Activated CD4-positive, alpha-beta T cell treated with anti-CD3 and anti-CD28 coated beads for 1 hour (primary cell): ENCODE measurements around the gene HES4.

Experiments used
- DNase-seq: peaks from one replicate; pipeline ENCODE4 v3.0.0-alpha.2; 2020

HES4 gene, protein sequence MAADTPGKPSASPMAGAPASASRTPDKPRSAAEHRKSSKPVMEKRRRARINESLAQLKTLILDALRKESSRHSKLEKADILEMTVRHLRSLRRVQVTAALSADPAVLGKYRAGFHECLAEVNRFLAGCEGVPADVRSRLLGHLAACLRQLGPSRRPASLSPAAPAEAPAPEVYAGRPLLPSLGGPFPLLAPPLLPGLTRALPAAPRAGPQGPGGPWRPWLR

GRCh38 chr1:999725-1000356, at the start of gene HES4:
HES4 (minus strand) TSS chr1:1000097; CDS start chr1:999973, 124 bp downstream.
- DNase-seq: peak; percentile 49

- DNase-seq: no peak
Observed at GRCh38 chr1:1048765-1049164, 48.9 kb upstream of the HES4 start.

DNA sequence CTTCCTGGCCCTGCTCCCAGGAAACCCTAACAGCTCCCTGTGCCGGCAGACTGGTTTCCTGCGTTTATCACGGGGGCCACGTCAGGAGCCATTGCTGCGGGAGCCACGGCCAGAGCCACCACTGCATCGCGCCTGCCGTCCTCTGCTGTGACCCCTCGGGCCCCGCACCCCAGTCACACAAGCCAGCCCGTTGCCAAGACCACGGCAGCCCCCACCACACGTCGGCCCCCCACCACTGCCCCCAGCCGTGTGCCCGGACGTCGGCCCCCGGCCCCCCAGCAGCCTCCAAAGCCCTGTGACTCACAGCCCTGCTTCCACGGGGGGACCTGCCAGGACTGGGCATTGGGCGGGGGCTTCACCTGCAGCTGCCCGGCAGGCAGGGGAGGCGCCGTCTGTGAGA, 48.1 kb upstream of the HES4 start:
- no peak for DNase-seq

- DNase-seq: no peak
Observed at GRCh38 chr1:1047407-1047806, 47.5 kb upstream of the HES4 start.

- no peak for DNase-seq
Observed at GRCh38 chr1:1046767-1047166, 46.9 kb upstream of the HES4 start.

- DNase-seq: no peak
Observed at GRCh38 chr1:1046243-1046642, 46.3 kb upstream of the HES4 start.

GRCh38 chr1:1045129-1045528, 45.2 kb upstream of the HES4 start:
- no peak for DNase-seq

- DNase-seq: no peak
Observed at GRCh38 chr1:1044455-1045078, 44.7 kb upstream of the HES4 start.

DNA sequence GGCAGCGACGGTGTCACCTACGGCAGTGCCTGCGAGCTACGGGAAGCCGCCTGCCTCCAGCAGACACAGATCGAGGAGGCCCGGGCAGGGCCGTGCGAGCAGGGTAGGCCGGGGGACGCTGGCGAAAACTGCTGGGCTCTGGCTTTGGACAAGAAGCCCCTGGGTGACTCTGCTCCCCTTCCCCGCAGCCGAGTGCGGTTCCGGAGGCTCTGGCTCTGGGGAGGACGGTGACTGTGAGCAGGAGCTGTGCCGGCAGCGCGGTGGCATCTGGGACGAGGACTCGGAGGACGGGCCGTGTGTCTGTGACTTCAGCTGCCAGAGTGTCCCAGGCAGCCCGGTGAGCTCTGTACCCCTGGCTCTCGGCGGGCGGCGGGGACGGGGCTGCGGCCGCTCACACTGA, 44.0 kb upstream of the HES4 start:
- DNase-seq: no peak

- DNase-seq: no peak
Observed at GRCh38 chr1:1043411-1043810, 43.5 kb upstream of the HES4 start.

DNA sequence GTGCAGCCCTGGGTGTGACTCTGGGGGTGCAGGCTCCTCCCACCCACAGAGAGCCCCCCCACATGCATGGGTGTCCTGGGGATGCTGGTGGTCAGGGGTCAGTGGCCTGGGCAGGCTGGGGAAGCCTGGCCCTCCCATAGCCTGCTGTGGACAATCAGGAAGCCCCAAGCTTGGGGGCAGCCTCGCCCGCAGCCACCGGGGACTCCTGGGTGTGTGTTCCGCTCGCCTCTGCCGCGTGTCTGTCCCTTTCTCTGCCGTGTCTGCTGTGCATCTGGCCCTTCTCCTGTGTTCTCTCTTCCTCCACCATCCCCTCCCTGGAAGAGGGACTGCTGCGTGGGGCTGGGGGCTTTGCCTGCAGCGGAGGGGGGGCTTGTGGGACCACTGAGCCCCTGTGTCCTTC, 42.9 kb upstream of the HES4 start:
- no peak for DNase-seq

- no peak for DNase-seq
Observed at GRCh38 chr1:1041873-1042272, 42.0 kb upstream of the HES4 start.

DNA sequence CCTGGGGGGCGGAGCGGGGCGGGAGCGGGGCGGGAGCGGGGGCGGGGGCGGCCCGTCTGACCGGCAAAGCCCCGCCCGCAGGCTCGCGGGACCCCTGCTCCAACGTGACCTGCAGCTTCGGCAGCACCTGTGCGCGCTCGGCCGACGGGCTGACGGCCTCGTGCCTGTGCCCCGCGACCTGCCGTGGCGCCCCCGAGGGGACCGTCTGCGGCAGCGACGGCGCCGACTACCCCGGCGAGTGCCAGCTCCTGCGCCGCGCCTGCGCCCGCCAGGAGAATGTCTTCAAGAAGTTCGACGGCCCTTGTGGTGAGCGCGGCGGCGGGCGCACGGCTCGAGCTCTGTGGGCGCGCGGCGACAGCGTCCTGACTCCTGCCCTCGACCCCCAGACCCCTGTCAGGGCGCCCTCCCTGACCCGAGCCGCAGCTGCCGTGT, 41.2 kb upstream of the HES4 start:
- no peak for DNase-seq

- DNase-seq: peak; percentile 64
Observed at GRCh38 chr1:1040004-1040991, 40.4 kb upstream of the HES4 start.

GRCh38 chr1:1039145-1039910, 39.4 kb upstream of the HES4 start:
- DNase-seq: no peak

GRCh38 chr1:1038694-1039093, 38.8 kb upstream of the HES4 start:
- DNase-seq: no peak

- DNase-seq: no peak
Observed at GRCh38 chr1:1037366-1038327, 37.8 kb upstream of the HES4 start.

DNA sequence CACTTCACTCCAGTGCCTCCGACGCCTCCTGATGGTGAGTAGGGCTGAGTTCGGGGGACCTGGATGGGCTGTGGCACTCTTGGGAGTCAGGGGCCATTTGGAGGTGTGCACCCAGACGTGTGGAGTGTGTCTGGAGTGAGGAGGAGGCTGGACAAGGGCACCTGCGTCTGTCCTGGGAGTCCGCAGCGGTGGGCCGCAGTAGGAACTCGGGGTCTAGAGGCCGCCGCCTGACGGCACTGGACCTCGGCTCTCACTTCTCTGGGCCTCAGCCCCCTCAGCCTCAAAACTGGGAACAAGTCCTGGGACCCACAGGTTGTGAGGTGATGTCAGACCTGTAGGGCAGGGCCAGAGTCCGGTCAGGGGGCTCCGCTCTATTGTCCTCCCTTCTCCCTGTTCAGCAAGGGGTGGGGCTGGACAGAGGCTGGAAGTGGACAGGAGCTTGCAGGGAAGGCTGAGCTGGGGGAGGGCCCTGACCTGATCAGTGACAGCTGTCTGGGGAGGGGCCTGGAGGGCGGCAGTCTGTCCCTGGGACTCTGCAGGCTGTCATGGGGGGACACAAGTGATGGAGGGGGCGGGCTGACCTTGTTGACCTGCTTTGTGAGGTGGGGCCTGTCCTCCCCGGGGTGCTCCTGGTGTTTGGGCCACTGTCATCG, 35.5 kb upstream of the HES4 start:
- DNase-seq: no peak

- no peak for DNase-seq
Observed at GRCh38 chr1:1034439-1034781, 34.5 kb upstream of the HES4 start.

DNA sequence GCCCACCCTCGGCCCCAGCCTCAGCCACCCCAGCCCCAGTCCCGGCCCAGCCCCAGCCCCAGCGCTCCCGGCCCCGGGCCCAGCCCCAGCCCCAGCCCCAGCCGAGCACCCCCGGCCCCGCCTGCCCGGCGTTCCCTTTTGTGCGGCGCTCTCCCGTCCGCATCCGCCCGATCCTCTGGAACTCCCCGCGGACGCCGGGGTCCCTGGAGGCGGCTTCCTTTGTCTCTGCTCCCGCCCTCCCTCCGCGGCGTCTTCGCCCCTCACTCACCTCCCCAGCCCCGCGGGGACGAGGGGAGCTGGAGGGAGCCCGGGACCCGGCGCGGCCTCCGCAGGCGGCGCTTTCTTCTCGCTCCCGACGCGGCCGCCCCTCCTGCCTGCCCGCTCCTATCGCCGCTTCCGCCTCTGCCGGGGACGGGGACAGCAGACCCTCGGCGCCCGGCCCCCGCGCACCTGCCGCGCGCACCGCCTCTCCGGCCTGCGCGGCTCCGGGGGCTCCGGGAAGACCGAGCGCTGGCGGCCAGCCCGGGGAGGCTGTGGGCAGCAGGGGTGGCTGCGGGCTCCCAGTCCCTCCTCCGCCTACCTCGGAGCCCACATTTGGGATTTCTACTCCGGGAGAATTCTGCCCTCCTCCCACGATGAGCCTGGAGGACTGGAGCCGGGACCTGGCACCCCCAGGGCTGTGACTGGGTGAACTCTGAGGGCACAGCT, 34.0 kb upstream of the HES4 start:
- DNase-seq: no peak
